ENCODE results near the gene SF1.

SF1 gene

DNA sequence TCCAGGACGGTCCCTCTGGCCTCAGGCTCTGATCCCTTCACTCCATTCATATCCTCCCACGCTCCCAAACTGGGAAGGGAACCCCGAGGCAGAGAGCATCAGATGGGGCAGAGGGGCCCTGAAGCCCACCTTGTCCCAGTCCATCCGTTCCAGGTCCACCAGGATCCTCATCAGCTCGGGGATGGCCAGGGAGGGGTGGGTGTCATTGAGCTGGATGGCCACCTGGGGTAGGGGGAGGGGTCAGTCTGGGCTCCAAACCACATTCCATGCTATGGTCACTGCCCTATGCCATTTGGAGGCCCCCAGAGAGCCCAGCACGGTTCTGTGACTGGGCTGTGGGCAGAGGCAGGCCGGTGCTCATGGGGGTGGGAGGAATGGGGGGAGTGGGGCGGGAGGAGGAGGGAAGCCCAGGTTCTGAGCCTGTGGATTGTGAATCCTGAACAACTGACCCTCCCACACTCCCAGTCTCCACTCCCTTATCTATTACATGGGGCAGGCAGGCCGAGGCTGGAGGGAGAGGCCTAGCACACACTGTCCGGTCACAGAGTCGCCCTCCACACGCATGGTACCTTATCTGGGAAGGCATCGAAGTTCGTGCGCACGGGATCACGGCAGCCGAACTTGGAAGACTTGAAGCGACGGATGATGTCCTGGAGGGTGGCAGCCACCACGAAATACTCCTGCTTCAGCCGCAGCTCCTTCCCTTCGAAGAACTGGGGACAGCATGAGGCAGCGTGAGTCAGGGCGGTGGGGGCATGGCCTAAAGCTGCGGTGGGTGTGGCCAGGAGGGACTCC is 24.0 kb downstream of the SF1 start:
- no peak for TF ChIP-seq EZH2phosphoT487 (IDR thresholded peaks at IDR 0.05; ENCODE audit: low read depth)
- TF ChIP-seq, protein P1, sequence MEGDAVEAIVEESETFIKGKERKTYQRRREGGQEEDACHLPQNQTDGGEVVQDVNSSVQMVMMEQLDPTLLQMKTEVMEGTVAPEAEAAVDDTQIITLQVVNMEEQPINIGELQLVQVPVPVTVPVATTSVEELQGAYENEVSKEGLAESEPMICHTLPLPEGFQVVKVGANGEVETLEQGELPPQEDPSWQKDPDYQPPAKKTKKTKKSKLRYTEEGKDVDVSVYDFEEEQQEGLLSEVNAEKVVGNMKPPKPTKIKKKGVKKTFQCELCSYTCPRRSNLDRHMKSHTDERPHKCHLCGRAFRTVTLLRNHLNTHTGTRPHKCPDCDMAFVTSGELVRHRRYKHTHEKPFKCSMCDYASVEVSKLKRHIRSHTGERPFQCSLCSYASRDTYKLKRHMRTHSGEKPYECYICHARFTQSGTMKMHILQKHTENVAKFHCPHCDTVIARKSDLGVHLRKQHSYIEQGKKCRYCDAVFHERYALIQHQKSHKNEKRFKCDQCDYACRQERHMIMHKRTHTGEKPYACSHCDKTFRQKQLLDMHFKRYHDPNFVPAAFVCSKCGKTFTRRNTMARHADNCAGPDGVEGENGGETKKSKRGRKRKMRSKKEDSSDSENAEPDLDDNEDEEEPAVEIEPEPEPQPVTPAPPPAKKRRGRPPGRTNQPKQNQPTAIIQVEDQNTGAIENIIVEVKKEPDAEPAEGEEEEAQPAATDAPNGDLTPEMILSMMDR (IDR thresholded peaks at IDR 0.05; ENCODE audit: low read depth, low read length) = no peak

DNA sequence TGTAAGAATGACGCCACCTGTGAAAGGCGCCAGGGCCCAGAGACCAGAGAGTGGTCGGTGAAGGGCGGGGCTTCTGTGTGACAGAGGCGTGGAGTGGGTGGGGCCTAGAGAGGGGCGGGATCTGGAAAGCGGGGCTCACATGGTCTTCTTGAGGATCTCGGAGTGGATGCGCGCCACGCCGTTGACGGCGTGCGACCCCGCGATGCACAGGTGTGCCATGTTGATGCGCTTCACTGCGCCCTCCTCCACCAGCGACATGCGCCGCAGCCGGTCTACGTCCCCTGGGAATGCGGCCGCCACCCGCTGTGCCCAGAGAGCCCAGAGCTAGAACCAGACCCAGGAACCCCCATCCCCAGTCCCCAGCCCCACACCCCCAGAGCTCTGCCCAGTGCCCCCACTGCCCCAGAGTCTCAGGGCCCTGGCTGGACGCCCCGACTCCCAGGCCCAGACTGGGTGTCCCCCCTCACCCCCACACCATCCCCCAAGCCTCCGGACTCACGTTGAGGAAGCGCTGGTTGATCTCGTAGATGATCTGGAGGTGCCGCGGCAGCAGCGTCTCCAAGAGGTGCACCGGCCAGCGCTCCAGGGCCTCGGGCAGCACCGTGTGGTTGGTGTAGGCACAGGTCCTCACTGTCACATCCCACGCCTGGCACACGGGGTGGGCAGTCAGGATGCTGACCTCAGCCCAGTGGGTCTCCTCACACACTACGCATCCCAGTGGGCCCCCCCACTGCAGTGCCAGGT is 24.8 kb downstream of the SF1 start:
- no peak overlapping the region for H3K27ac ChIP-seq (ENCODE audit: low read length)
- no peaks in the 10 kb centered on the region for H3K9me3 ChIP-seq (ENCODE audit: insufficient read depth, low read length)
- peaks cover 3% of the 10 kb centered on the region for H3K36me3 ChIP-seq (replicated peaks; ENCODE audit: low read depth, low read length)
- no peaks in the 10 kb centered on the region for H4K20me1 ChIP-seq (ENCODE audit: insufficient read depth, low read length)
- TF ChIP-seq, protein P1 (IDR thresholded peaks at IDR 0.05; ENCODE audit: low read depth, low read length) = no peak
- TF ChIP-seq EZH2phosphoT487 (IDR thresholded peaks at IDR 0.05; ENCODE audit: low read depth) = no peak
- no peaks in the 10 kb centered on the region for H3K27me3 ChIP-seq (ENCODE audit: low read depth, low read length)
- no peak overlapping the region for H2AFZ ChIP-seq (ENCODE audit: low read depth, low read length)
- H3K79me2 ChIP-seq (ENCODE audit: low read length) = no peaks in the 10 kb centered on the region
- H3K4me2 ChIP-seq (ENCODE audit: low read length) = no peak overlapping the region
- no peak overlapping the region for H3K9ac ChIP-seq (ENCODE audit: low read length)
- H3K4me3 ChIP-seq (ENCODE audit: low read length) = no peak overlapping the region
- H3K4me1 ChIP-seq (ENCODE audit: low read length) = peaks cover 18% of the 10 kb centered on the region

More for the DNA sequence above, 24.0 kb downstream of the SF1 start:
- H3K79me2 ChIP-seq (ENCODE audit: low read length) = no peaks in the 10 kb centered on the region
- H2AFZ ChIP-seq (ENCODE audit: low read depth, low read length) = no peak overlapping the region
- no peaks in the 10 kb centered on the region for H4K20me1 ChIP-seq (ENCODE audit: insufficient read depth, low read length)
- H3K36me3 ChIP-seq (replicated peaks; ENCODE audit: low read depth, low read length) = peaks cover 3% of the 10 kb centered on the region
- peaks cover 13% of the 10 kb centered on the region for H3K4me1 ChIP-seq (ENCODE audit: low read length)
- no peaks in the 10 kb centered on the region for H3K27me3 ChIP-seq (ENCODE audit: low read depth, low read length)
- H3K4me2 ChIP-seq (ENCODE audit: low read length) = no peak overlapping the region
- no peak overlapping the region for H3K27ac ChIP-seq (ENCODE audit: low read length)
- H3K9me3 ChIP-seq (ENCODE audit: insufficient read depth, low read length) = no peaks in the 10 kb centered on the region
- H3K4me3 ChIP-seq (ENCODE audit: low read length) = no peak overlapping the region
- H3K9ac ChIP-seq (ENCODE audit: low read length) = no peak overlapping the region

DNA sequence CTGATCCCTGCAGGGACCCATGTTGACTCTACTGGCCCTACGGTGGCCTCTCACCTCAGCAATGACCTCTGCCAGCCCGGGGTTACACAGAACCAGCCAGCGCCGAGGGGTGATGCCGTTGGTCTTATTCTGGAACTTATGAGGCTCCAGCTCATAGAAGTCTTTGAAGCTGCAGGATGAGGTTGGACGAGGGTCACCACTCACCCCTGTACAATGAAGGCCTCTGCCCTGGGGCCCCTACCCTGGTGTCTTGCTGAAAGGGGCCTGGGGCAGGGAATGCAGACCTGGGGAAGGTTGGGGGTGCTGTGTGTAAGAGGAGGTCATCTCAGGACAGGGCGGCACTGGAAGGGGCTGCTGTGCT is 25.3 kb downstream of the SF1 start:
- Histone ChIP-seq H2AFZ (ENCODE audit: low read depth, low read length) (no peak overlapping the region), H4K20me1 (ENCODE audit: insufficient read depth, low read length) (no peaks in the 10 kb centered on the region), H3K27ac (ENCODE audit: low read length) (no peak overlapping the region), H3K36me3 (replicated peaks; ENCODE audit: low read depth, low read length) (peaks cover 3% of the 10 kb centered on the region), H3K27me3 (ENCODE audit: low read depth, low read length) (no peaks in the 10 kb centered on the region), H3K79me2 (ENCODE audit: low read length) (no peaks in the 10 kb centered on the region), H3K9me3 (ENCODE audit: insufficient read depth, low read length) (no peaks in the 10 kb centered on the region), H3K4me1 (ENCODE audit: low read length) (peaks cover 21% of the 10 kb centered on the region), H3K9ac (ENCODE audit: low read length) (no peak overlapping the region), H3K4me2 (ENCODE audit: low read length) (no peak overlapping the region), H3K4me3 (ENCODE audit: low read length) (no peak overlapping the region)
- TF ChIP-seq, protein P1 (IDR thresholded peaks at IDR 0.05; ENCODE audit: low read depth, low read length) = no peak
- no peak for TF ChIP-seq EZH2phosphoT487 (IDR thresholded peaks at IDR 0.05; ENCODE audit: low read depth)

DNA sequence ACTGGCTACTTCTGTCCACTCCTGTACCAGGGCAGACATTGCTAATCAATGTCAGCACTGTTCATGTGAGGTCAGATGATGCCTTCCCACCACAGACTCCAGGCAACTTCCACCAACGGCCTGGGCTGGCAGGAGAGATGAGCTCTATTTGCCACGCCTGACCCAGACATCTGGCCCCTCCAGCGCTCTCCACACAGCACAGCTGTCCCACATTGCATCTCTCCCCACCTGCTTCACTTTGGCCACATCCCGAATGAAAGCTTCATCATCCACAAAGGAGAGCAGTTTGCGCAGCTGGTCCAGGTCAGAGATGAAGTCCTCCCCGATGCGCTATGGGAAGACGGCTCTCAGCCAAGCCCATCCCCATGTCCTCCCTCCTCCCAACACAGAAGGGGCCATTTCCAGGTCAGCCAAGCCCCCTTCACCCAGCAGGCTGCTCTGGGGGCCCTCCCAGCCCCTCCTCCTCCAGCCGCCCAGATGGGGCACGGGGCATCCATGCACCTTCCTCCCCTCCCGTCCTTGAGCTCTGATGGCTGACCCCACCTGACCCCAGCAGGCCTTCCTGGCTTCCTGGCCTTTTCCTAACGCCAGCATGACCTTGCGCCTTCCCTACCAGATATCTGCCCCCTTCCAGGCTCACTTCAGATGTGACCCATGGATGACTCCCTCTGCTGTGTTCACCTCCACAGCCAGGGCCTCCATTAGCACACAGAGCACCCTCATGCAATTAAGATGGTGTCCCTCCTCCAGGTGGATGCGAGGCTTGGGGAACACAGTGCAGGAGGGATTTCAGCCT is 26.0 kb downstream of the SF1 start:
- Histone ChIP-seq H3K27ac (ENCODE audit: low read length) (no peak overlapping the region), H3K4me3 (ENCODE audit: low read length) (no peak overlapping the region), H4K20me1 (ENCODE audit: insufficient read depth, low read length) (no peaks in the 10 kb centered on the region), H3K9ac (ENCODE audit: low read length) (no peak overlapping the region), H3K4me2 (ENCODE audit: low read length) (no peak overlapping the region), H3K9me3 (ENCODE audit: insufficient read depth, low read length) (no peaks in the 10 kb centered on the region), H3K4me1 (ENCODE audit: low read length) (peaks cover 21% of the 10 kb centered on the region), H3K27me3 (ENCODE audit: low read depth, low read length) (no peaks in the 10 kb centered on the region), H2AFZ (ENCODE audit: low read depth, low read length) (no peak overlapping the region), H3K36me3 (replicated peaks; ENCODE audit: low read depth, low read length) (peaks cover 3% of the 10 kb centered on the region), H3K79me2 (ENCODE audit: low read length) (no peaks in the 10 kb centered on the region)
- no peak for TF ChIP-seq EZH2phosphoT487 (IDR thresholded peaks at IDR 0.05; ENCODE audit: low read depth)
- TF ChIP-seq, protein P1 (IDR thresholded peaks at IDR 0.05; ENCODE audit: low read depth, low read length) = no peak

Data from OCI-LY3 (cell line).